AG04450 (cell line): ENCODE measurements around the gene WDR53. TPM values are rescaled to one million over a fixed set of nuclear protein-coding genes. Genes with fewer than 3 reads are reported as not detected.
A peak's percentile ranks its signal among the peaks of the same experiment; 100 is the strongest.
"Not testable (repeated sequence)": the region's sequence is repeated elsewhere in the genome, so short reads cannot be mapped to it uniquely, and the experiment has no call there.

ENCODE experiments used
- CTCF ChIA-PET: fragments of 300-600, 350-600 bp; formaldehyde crosslinking; extraction: SDS; loops from one replicate; lab custom pipeline; 2022; ENCODE audit warnings: antibody characterized with exemption, inconsistent platforms; lab: Charles Lee
- POLR2A ChIA-PET: fragments of 350-600 bp; formaldehyde crosslinking; extraction: SDS; loops from one replicate; lab custom pipeline; 2021; ENCODE audit warnings: antibody characterized with exemption, inconsistent platforms; lab: Yijun Ruan, JAX
- DNase-seq: peaks from one replicate; pipeline ENCODE4 v3.0.0-alpha.2; 2011; ENCODE audit warnings: low read depth, low spot score
- H3K27ac ChIP-seq: one replicate; pipeline ENCODE4 v1.5.1; 2012; ENCODE audit warnings: low read depth, low read length, control low read depth
- H3K27me3 ChIP-seq: one replicate; pipeline ENCODE4 v1.6.0; 2012; ENCODE audit warnings: low read length; ENCODE audit not compliant: control insufficient read depth, insufficient read depth
- H3K4me3 ChIP-seq: 2 replicates; pipeline ENCODE4 v1.5.1; 2011; ENCODE audit warnings: mild to moderate bottlenecking, low read depth, low read length, control low read depth
- H3K9me3 ChIP-seq: 2 replicates; pipeline ENCODE4 v1.5.1; 2012; ENCODE audit warnings: low read length; ENCODE audit not compliant: control insufficient read depth, insufficient read depth
- CTCF ChIP-seq: IDR thresholded peaks from 2 replicates; pipeline ENCODE4 v1.5.1; 2011; ENCODE audit warnings: low read depth, low read length, control low read depth, inconsistent platforms
- polyA plus RNA-seq: library from polyadenylated mRNA; depleted of rRNA; stranded (reverse); fragments of >200 nt; gene quantifications from 2 replicates; pipeline ENCODE4 v1.2.3, GENCODE V29; 2011

WDR53 gene
- polyA plus RNA-seq, 1 experiment, result 6.8 TPM

- POLR2A ChIA-PET, result interaction anchor here (0.6 kb wide), 1 partner anchor 124 kb away, joined by 3 read pairs; no protein-coding TSS in a partner anchor
- TF ChIP-seq CTCF, result no peak
- CTCF ChIA-PET, result interaction anchor here (0.7 to 1.6 kb wide), 6 partner anchors 10 to 498 kb away, joined by 3 to 6 read pairs (median 3); no protein-coding TSS in a partner anchor
- Histone ChIP-seq H3K9me3 (peaks cover 31% of the 10 kb centered on the region), H3K27ac (no peak overlapping the region), H3K27me3 (no peaks in the 10 kb centered on the region), H3K4me3 (no peak overlapping the region)
- no peak for DNase-seq
These were observed 44.5 kb downstream of the WDR53 start for GRCh38 chr3:196523841-196524240.

DNA sequence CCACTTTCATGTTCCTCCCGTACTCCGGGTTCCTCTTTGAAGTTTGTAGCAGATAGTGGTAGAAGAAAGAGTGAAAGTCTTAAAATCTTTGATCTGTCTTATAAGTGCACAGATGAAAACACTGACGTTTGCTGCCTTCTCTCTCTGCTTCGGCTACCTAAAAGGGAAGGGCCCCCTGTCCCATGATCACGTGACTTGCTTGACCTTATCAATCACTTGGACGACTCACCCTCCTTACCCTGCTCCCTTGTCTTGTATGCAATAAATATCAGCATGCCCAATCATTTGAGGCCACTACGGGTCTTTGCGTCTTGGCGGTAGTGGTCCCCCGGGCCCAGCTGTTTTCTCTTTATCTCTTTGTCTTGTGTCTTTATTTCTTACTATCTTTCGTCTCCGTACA lies 47.1 kb downstream of the WDR53 start:
- POLR2A ChIA-PET, result not testable (repeated sequence)
- CTCF ChIA-PET, result interaction anchor here (1.0 to 2.0 kb wide), 2 partner anchors 268 to 495 kb away, joined by 3 to 19 read pairs; no protein-coding TSS in a partner anchor

GRCh38 chr3:196519718-196520082 lies 48.7 kb downstream of the WDR53 start:
- H3K4me3 ChIP-seq, result no peak overlapping the region
- H3K27me3 ChIP-seq, result no peaks in the 10 kb centered on the region
- TF ChIP-seq CTCF, result no peak
- no peak for DNase-seq
- CTCF ChIA-PET, result interaction anchor here (0.5 to 3.4 kb wide), 4 partner anchors 9 to 446 kb away, joined by 3 to 17 read pairs (median 11); no protein-coding TSS in a partner anchor
- peaks cover 42% of the 10 kb centered on the region for H3K9me3 ChIP-seq
- POLR2A ChIA-PET, result no interaction called here
- no peak overlapping the region for H3K27ac ChIP-seq

More for the DNA sequence above, 47.1 kb downstream of the WDR53 start:
- peaks cover 42% of the 10 kb centered on the region for H3K9me3 ChIP-seq
- not testable (repeated sequence) for DNase-seq, H3K4me3 ChIP-seq, H3K27me3 ChIP-seq, H3K27ac ChIP-seq

- TF ChIP-seq CTCF, result peak; percentile 51
- H3K4me3 ChIP-seq, result no peak overlapping the region
- ChIA-PET CTCF (interaction anchor here (0.5 to 3.4 kb wide), 7 partner anchors 9 to 446 kb away, joined by 3 to 17 read pairs (median 3); no protein-coding TSS in a partner anchor), POLR2A (no interaction called here)
- no peak overlapping the region for H3K27ac ChIP-seq
- H3K27me3 ChIP-seq, result no peaks in the 10 kb centered on the region
- peaks cover 42% of the 10 kb centered on the region for H3K9me3 ChIP-seq
- DNase-seq, result no peak
These were observed 49.2 kb downstream of the WDR53 start for GRCh38 chr3:196518966-196519717.

DNA sequence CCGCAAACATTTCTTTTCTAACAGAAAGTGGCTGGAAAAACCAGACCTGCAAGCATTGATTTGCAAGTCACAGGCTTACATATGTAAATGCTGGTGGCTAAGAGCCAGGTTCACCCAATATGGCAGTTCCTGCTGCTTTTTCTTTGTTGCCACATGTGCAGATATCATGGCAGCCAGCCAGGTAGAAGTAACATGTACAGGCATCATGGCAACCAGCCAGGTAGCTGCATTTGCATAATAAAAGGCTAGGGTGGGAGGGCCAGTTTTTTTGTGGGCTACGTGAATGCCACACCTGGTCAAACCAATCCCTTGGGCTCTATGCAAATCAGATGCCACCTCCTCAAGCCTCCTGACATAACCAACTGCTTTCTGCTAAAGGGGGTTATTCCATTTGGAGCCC lies 50.4 kb downstream of the WDR53 start:
- Histone ChIP-seq H3K27ac (no peak overlapping the region), H3K27me3 (no peaks in the 10 kb centered on the region), H3K4me3 (no peak overlapping the region), H3K9me3 (peaks cover 42% of the 10 kb centered on the region)
- TF ChIP-seq CTCF, result no peak
- ChIA-PET POLR2A (no interaction called here), CTCF (interaction anchor here (0.6 to 3.4 kb wide), 4 partner anchors 11 to 264 kb away, joined by 3 to 17 read pairs (median 9); no protein-coding TSS in a partner anchor)
- DNase-seq, result no peak
